Karpas-422 (cell line): ENCODE results near the gene OPCML. TPM values are rescaled to one million over a fixed set of nuclear protein-coding genes. Genes with fewer than 3 reads are reported as not detected.

Experiments used
- DNase-seq: peaks from one replicate; pipeline ENCODE4 v3.0.0-alpha.2; 2015
- H2AFZ ChIP-seq: fragments of 200-600 bp; sonication (generic); 2 replicates; pipeline ENCODE4 v1.6.1; 2014; ENCODE audit warnings: antibody characterized with exemption, low read length, mixed read lengths
- H3K27ac ChIP-seq: fragments of 200-600 bp; sonication (generic); 2 replicates; pipeline ENCODE4 v1.5.1; 2014; ENCODE audit warnings: mild to moderate bottlenecking, low read length, moderate library complexity
- H3K27me3 ChIP-seq: fragments of 200-600 bp; sonication (generic); 2 replicates; pipeline ENCODE4 v1.6.1; 2014; ENCODE audit warnings: low read length, mixed read lengths
- H3K36me3 ChIP-seq: fragments of 200-600 bp; sonication (generic); 2 replicates; pipeline ENCODE4 v1.6.1; 2014; ENCODE audit warnings: low read length, mixed read lengths; ENCODE audit not compliant: insufficient read depth
- H3K4me1 ChIP-seq: fragments of 200-600 bp; sonication (generic); 2 replicates; pipeline ENCODE4 v1.6.1; 2014; ENCODE audit warnings: mild to moderate bottlenecking, low read length, mixed read lengths
- H3K4me2 ChIP-seq: fragments of 200-600 bp; sonication (generic); 2 replicates; pipeline ENCODE4 v1.6.1; 2014; ENCODE audit warnings: low read length, low read depth, mild to moderate bottlenecking; ENCODE audit not compliant: poor library complexity, severe bottlenecking
- H3K4me3 ChIP-seq: fragments of 200-600 bp; sonication (generic); 2 replicates; pipeline ENCODE4 v1.5.1; 2014; ENCODE audit warnings: mild to moderate bottlenecking, antibody characterized with exemption, low read length, mixed read lengths
- H3K79me2 ChIP-seq: fragments of 200-600 bp; sonication (generic); 2 replicates; pipeline ENCODE4 v1.6.1; 2014; ENCODE audit warnings: mild to moderate bottlenecking, low read length, mixed read lengths
- H3K9ac ChIP-seq: fragments of 200-600 bp; sonication (generic); 2 replicates; pipeline ENCODE4 v1.6.0; 2014; ENCODE audit warnings: low read length
- H3K9me2 ChIP-seq: fragments of 200-600 bp; sonication (generic), shearing (Covaris generic); replicated peaks from 2 replicates; pipeline ENCODE4 v1.6.0; 2014; ENCODE audit warnings: mild to moderate bottlenecking, low read length, moderate library complexity; ENCODE audit not compliant: insufficient read depth
- H3K9me3 ChIP-seq: fragments of 300-700, 200-600 bp; sonication (generic); 2 replicates; pipeline ENCODE4 v1.6.1; 2014; ENCODE audit warnings: low read length, mixed read lengths
- H4K20me1 ChIP-seq: fragments of 200-600 bp; sonication (generic); 2 replicates; pipeline ENCODE4 v1.6.1; 2014; ENCODE audit warnings: mild to moderate bottlenecking, antibody characterized with exemption, low read length, low read depth; ENCODE audit not compliant: insufficient read depth
- total RNA-seq: library from RNA; depleted of rRNA; stranded (reverse); fragments of >200 nt; shearing (Covaris generic); gene quantifications from 2 replicates; pipeline ENCODE4 v1.2.3, GENCODE V29; 2014; ENCODE audit warnings: low replicate concordance

Gene OPCML
- total RNA-seq, 1 experiment from 2014 or later: not detected

- Histone ChIP-seq H3K36me3 (no peaks in the 10 kb centered on the region), H2AFZ (no peak overlapping the region), H3K79me2 (no peaks in the 10 kb centered on the region), H3K9me3 (no peaks in the 10 kb centered on the region), H3K27ac (no peak overlapping the region), H3K9me2 (no peaks in the 10 kb centered on the region), H3K27me3 (no peaks in the 10 kb centered on the region), H3K4me1 (no peaks in the 10 kb centered on the region), H4K20me1 (no peaks in the 10 kb centered on the region), H3K9ac (no peak overlapping the region), H3K4me2 (no peak overlapping the region), H3K4me3 (no peak overlapping the region)
- DNase-seq: no peak
Observed at GRCh38 chr11:133409799-133410198, 122.5 kb downstream of the OPCML start.

GRCh38 chr11:133408936-133409335 is 123.4 kb downstream of the OPCML start:
- H3K4me1 ChIP-seq: no peaks in the 10 kb centered on the region
- no peak overlapping the region for H3K4me2 ChIP-seq
- no peaks in the 10 kb centered on the region for H3K27me3 ChIP-seq
- no peaks in the 10 kb centered on the region for H3K79me2 ChIP-seq
- H4K20me1 ChIP-seq: no peaks in the 10 kb centered on the region
- DNase-seq: no peak
- H3K27ac ChIP-seq: no peak overlapping the region
- no peak overlapping the region for H3K9ac ChIP-seq
- no peak overlapping the region for H3K4me3 ChIP-seq
- no peaks in the 10 kb centered on the region for H3K36me3 ChIP-seq
- H3K9me3 ChIP-seq: no peaks in the 10 kb centered on the region
- no peaks in the 10 kb centered on the region for H3K9me2 ChIP-seq
- H2AFZ ChIP-seq: no peak overlapping the region

- Histone ChIP-seq H2AFZ (no peak overlapping the region), H3K36me3 (no peaks in the 10 kb centered on the region), H3K9ac (no peak overlapping the region), H3K4me2 (no peak overlapping the region), H3K9me3 (no peaks in the 10 kb centered on the region), H4K20me1 (no peaks in the 10 kb centered on the region), H3K9me2 (no peaks in the 10 kb centered on the region), H3K4me3 (no peak overlapping the region), H3K27me3 (no peaks in the 10 kb centered on the region), H3K27ac (no peak overlapping the region), H3K79me2 (no peaks in the 10 kb centered on the region), H3K4me1 (no peaks in the 10 kb centered on the region)
- DNase-seq: no peak
Observed at GRCh38 chr11:133408402-133408801, 123.9 kb downstream of the OPCML start.

GRCh38 chr11:133406489-133406888 is 125.8 kb downstream of the OPCML start:
- H3K4me2 ChIP-seq: no peak overlapping the region
- H3K9me3 ChIP-seq: no peaks in the 10 kb centered on the region
- no peak overlapping the region for H2AFZ ChIP-seq
- H4K20me1 ChIP-seq: no peaks in the 10 kb centered on the region
- no peaks in the 10 kb centered on the region for H3K27me3 ChIP-seq
- no peak overlapping the region for H3K9ac ChIP-seq
- H3K36me3 ChIP-seq: no peaks in the 10 kb centered on the region
- H3K79me2 ChIP-seq: no peaks in the 10 kb centered on the region
- no peak overlapping the region for H3K4me3 ChIP-seq
- H3K27ac ChIP-seq: no peak overlapping the region
- no peak for DNase-seq
- no peaks in the 10 kb centered on the region for H3K9me2 ChIP-seq
- no peaks in the 10 kb centered on the region for H3K4me1 ChIP-seq

- Histone ChIP-seq H3K9me3 (no peaks in the 10 kb centered on the region), H3K4me2 (no peak overlapping the region), H3K4me1 (no peaks in the 10 kb centered on the region), H3K79me2 (no peaks in the 10 kb centered on the region), H3K36me3 (no peaks in the 10 kb centered on the region), H3K9ac (no peak overlapping the region), H2AFZ (no peak overlapping the region), H3K9me2 (no peaks in the 10 kb centered on the region), H3K4me3 (no peak overlapping the region), H4K20me1 (no peaks in the 10 kb centered on the region), H3K27ac (no peak overlapping the region), H3K27me3 (no peaks in the 10 kb centered on the region)
- peak; percentile 63 for DNase-seq
Observed at GRCh38 chr11:133403900-133404299, 128.4 kb downstream of the OPCML start.

- Histone ChIP-seq H3K9ac (no peak overlapping the region), H3K36me3 (no peaks in the 10 kb centered on the region), H3K4me1 (no peaks in the 10 kb centered on the region), H2AFZ (no peak overlapping the region), H3K4me3 (no peak overlapping the region), H3K9me3 (no peaks in the 10 kb centered on the region), H3K27me3 (no peaks in the 10 kb centered on the region), H3K4me2 (no peak overlapping the region), H3K79me2 (no peaks in the 10 kb centered on the region), H3K9me2 (no peaks in the 10 kb centered on the region), H4K20me1 (no peaks in the 10 kb centered on the region), H3K27ac (no peak overlapping the region)
- DNase-seq: no peak
Observed at GRCh38 chr11:133402551-133402950, 129.8 kb downstream of the OPCML start.

- Histone ChIP-seq H3K9me3 (no peaks in the 10 kb centered on the region), H3K27me3 (no peaks in the 10 kb centered on the region), H3K4me2 (no peak overlapping the region), H3K4me3 (no peak overlapping the region), H3K36me3 (no peaks in the 10 kb centered on the region), H3K79me2 (no peaks in the 10 kb centered on the region), H3K9me2 (no peaks in the 10 kb centered on the region), H3K27ac (no peak overlapping the region), H3K4me1 (no peaks in the 10 kb centered on the region), H4K20me1 (no peaks in the 10 kb centered on the region), H3K9ac (no peak overlapping the region), H2AFZ (no peak overlapping the region)
- no peak for DNase-seq
Observed at GRCh38 chr11:133399855-133400625, 132.3 kb downstream of the OPCML start.

GRCh38 chr11:133399294-133399693 is 133.0 kb downstream of the OPCML start:
- H3K9me2 ChIP-seq: no peaks in the 10 kb centered on the region
- no peaks in the 10 kb centered on the region for H4K20me1 ChIP-seq
- no peaks in the 10 kb centered on the region for H3K9me3 ChIP-seq
- no peak overlapping the region for H3K4me2 ChIP-seq
- no peaks in the 10 kb centered on the region for H3K27me3 ChIP-seq
- H3K9ac ChIP-seq: no peak overlapping the region
- no peaks in the 10 kb centered on the region for H3K36me3 ChIP-seq
- H3K4me3 ChIP-seq: no peak overlapping the region
- no peak overlapping the region for H2AFZ ChIP-seq
- DNase-seq: no peak
- no peaks in the 10 kb centered on the region for H3K79me2 ChIP-seq
- H3K4me1 ChIP-seq: no peaks in the 10 kb centered on the region
- no peak overlapping the region for H3K27ac ChIP-seq
